Right cardiac atrium (tissue), 5 donors: ENCODE data around the gene SNED1. TPM values are rescaled to one million over a fixed set of nuclear protein-coding genes. Genes with fewer than 3 reads are reported as not detected.

Experiments
- ATAC-seq, 2 donors: fragments of 200-7000 bp; cut with Tn5 transposase; one replicate each; pipeline versions ENCODE4 v1.8.0 to v1.9.1; 2020; ENCODE audit warnings: moderate library complexity in 2 of 2, mild to moderate bottlenecking in 1 of 2
- DNase-seq, 3 donors: peaks; one replicate each; pipeline ENCODE4 v3.0.0-alpha.2; 2020
- H3K27ac ChIP-seq: one replicate; pipeline ENCODE4 v1.5.1; 2013; ENCODE audit warnings: mild to moderate bottlenecking, low read length, control low read depth, moderate library complexity
- H3K27me3 ChIP-seq: one replicate; pipeline ENCODE4 v1.6.1; 2013; ENCODE audit not compliant: control insufficient read depth, insufficient read depth
- H3K4me1 ChIP-seq: one replicate; pipeline ENCODE4 v1.6.1; 2013; ENCODE audit warnings: low read length; ENCODE audit not compliant: control insufficient read depth, insufficient read depth
- H3K4me3 ChIP-seq: one replicate; pipeline ENCODE4 v1.5.1; 2013; ENCODE audit warnings: low read length, control low read depth
- H3K9me3 ChIP-seq: one replicate; pipeline ENCODE4 v1.6.1; 2013; ENCODE audit warnings: low read length; ENCODE audit not compliant: control insufficient read depth
- WGBS: extraction: QIAGEN DNeasy Blood & Tissue Kit; methylation state at CpG from one replicate; pipeline ENCODE4 v1.1.7; 2013; 5-methylcytosine and 5-hydroxymethylcytosine counted together
- intact Hi-C, 4 donors: fragments of 100-400 bp; cut with DNase I; formaldehyde crosslinking; loops; one replicate each; pipeline versions ENCODE4 v1.11.0 to v1.14.0; 2022 to 2023
- polyA plus RNA-seq: library from polyadenylated mRNA; stranded (reverse); fragments of 200-250 nt; gene quantifications from one replicate; pipeline ENCODE4 v1.2.3, GENCODE V29; 2013
- total RNA-seq, 4 donors: library from RNA; stranded (reverse); fragmentation: NEBNext Ultra II Directional; extraction: Animal tissue kit (Norgen Biotek cat#: 25700); gene quantifications; one replicate each; pipeline ENCODE4 v1.2.1, GENCODE V29; 2021
- donor health status: healthy with polysubstance abuse.
- donor health status: DM: no; HTN: yes; CAD: no.
- donor health status: DM: no; HTN: no; CAD: no.
- donor health status: DM: no; HTN: yes; CAD: no; lungs with severe emphysema.
- donor health status: DM: yes; HTN: yes; CAD: no.

SNED1 gene
- total and polyA plus RNA-seq, 5 donors = 6.7 to 19.2 (median 15.8) TPM

DNA sequence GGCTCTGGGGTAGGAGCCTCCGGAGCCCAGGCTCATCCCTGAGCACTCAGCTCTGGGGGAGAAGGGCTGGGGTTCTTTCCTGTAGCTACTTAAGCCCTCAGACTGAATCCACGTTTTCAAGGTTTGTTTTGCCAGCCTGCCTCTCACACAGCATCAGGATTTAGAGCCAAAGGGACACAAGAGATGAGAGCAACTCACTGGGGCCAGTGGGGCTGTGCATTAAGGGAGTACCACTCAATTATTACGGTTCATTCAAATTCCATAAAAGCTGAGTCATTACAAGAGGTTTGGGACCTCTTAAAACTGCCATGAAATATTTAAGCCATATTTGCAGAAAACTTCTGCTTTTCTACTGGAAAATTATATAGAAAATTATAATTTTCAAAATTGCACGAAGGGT lies 17.1 kb upstream of the SNED1 start:
- no peaks in the 10 kb centered on the region for H3K27me3 ChIP-seq
- intact Hi-C loops = loop anchor here in 1 of 4 donors (10.0 kb wide), 1 partner anchor 126 kb away; no protein-coding TSS in a partner anchor
- no peaks in the 10 kb centered on the region for H3K4me1 ChIP-seq
- no peak for DNase-seq
- ATAC-seq = no peak
- H3K4me3 ChIP-seq = no peak overlapping the region
- no peaks in the 10 kb centered on the region for H3K9me3 ChIP-seq
- 44% methylated on average over 4 of the region's 4 CpGs for WGBS
- no peak overlapping the region for H3K27ac ChIP-seq

DNA sequence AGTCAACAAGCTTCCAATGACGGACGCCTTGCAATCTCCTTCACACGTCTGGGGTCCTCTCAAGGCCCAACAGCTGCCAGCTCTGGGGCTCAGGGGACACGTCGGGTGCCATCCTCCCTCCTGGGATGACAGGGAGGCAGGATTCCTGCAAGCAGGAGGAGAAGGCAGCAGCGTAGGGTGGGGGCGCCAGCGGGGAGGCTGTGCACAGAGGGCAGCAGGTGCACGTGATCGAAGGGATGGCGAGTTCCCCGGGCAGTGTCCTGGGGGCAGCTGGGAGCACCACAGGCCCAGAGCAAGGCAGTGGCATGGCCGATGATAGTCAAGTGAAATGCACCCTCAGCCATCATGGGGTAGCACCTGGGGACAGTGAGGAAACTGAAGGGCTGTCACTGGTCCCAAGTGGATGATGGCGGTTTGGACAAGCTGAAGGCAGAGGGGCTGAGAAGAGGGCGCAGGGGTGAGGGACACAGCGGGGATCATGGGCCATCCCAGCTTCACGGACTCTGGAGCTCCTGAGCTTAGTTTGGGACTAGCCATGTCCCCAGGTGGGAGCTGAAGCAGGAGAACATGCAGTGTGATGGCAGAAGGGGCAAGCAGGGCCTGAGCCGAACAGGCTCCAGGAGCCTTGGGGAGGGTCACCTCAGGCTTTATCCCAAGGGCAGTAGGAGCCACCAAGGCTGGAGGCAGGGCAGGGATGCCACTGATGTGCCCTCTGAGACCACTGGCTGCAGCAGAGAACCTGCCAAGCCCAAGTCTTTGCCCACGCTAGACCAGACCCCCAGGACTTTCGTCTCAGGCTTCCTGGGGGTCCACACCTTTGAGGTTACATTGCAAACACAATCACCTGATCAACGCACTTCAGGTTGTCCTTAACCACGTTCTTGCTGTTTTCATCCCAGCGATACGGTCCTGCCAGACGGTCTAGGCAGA lies 16.3 kb upstream of the SNED1 start:
- ATAC-seq (no peak), DNase-seq (peak; percentile 11 to 49 (median 29))
- Histone ChIP-seq H3K9me3 (no peaks in the 10 kb centered on the region), H3K4me3 (no peak overlapping the region), H3K27me3 (no peaks in the 10 kb centered on the region), H3K4me1 (no peaks in the 10 kb centered on the region), H3K27ac (no peak overlapping the region)
- intact Hi-C loops = loop anchor here in 1 of 4 donors (10.0 kb wide), 1 partner anchor 127 kb away; no protein-coding TSS in a partner anchor
- WGBS = 78% methylated on average over 25 of the region's 25 CpGs

DNA sequence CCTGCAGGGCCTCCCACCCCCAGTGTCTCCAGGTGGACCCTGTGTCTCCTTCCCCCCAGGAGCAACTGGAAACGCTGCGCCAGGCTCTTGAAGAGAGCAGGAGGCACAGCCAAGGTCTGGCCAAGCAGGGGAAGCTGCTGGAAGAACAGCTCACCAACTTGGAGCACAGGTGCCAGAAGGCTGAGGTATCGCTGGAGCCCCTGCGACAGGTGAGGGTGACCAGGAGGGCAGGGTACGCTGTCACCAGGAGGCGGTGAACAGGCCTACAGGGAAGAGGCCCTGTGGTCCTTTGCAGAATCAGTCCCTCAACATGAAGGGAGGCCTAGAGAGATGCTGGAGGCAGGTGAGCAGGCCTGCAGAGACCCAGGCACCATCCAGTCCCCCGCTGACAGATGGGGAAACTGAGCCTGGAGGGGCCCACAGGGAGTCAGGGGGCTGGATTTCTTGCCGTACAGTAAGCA lies 15.6 kb upstream of the SNED1 start:
- Histone ChIP-seq H3K4me3 (no peak overlapping the region), H3K4me1 (peaks cover 4% of the 10 kb centered on the region), H3K27me3 (no peaks in the 10 kb centered on the region), H3K27ac (no peak overlapping the region), H3K9me3 (no peaks in the 10 kb centered on the region)
- intact Hi-C loops = loop anchor here in 1 of 4 donors (10.0 kb wide), 1 partner anchor 128 kb away; no protein-coding TSS in a partner anchor
- DNase-seq = peak; percentile 9 to 40 (median 38)
- ATAC-seq = peak in 1 of 2 donors; percentile 4
- 86% methylated on average over 8 of the region's 8 CpGs for WGBS

DNA sequence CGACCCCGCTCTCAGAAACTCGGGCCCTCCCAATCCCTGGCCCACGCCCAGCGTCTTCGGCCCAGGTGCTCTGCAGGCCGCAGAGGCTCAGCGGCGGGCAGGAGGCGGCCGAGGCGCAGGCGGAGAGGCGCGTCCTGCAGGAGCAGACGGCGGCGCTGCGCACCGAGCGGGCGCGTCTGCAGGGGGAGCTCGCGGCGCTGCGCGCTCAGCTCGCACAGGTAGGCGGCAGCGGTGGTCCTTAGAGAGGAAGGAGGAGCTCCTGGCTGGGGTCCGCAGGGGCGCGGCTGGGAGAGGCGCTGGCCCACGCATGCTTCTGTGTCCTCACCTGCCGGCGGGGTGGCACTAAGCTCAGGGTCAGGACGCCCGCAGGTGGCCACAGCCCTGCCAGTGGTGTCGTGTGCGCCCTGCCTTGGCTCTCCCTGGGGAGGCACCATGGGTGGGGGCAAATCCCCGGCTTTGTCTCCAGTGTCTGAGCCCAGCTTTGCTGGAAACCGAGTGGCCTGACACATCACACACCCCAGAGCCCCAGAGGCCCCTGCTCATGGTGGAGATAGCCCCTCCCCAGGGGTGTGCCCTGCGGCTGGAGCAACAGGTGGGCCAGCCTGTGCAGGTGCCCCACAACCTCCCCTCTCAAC lies 14.9 kb upstream of the SNED1 start:
- intact Hi-C loops = loop anchor here in 1 of 4 donors (10.0 kb wide), 1 partner anchor 129 kb away; no protein-coding TSS in a partner anchor
- H3K27me3 ChIP-seq = no peaks in the 10 kb centered on the region
- H3K9me3 ChIP-seq = no peaks in the 10 kb centered on the region
- WGBS = 6% methylated on average over 45 of the region's 45 CpGs
- H3K4me3 ChIP-seq = no peak overlapping the region
- peak; percentile 54 to 63 for ATAC-seq
- H3K27ac ChIP-seq = no peak overlapping the region
- peaks cover 4% of the 10 kb centered on the region for H3K4me1 ChIP-seq
- peak; percentile 21 to 67 (median 63) for DNase-seq

DNA sequence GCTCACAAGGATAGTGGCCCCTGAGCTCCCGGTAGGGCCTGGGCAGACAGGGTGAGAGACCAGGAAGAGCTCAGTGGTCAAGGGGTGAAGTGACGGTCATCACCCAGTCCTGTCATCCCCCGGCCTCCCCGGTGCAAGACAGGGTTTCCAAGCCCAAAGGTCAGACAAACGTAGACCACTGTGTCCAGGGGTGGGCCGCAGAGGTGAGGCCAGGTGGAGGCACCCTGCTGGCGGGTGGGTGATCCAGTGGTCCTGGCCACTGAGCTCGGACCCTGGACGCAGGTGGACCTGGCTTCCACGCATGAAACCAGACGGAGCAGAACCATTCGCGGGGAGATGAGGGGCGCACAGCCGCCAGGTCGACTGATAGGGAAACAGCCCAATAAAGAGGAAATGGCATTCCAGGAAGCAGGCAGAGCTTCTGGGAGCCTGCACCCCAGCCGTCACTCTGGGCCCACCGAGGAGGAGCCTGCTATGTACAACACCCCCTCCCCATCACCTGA lies 14.4 kb upstream of the SNED1 start:
- 48% methylated on average over 18 of the region's 18 CpGs for WGBS
- DNase-seq (peak; percentile 16 to 59 (median 42)), ATAC-seq (peak in 1 of 2 donors; percentile 3)
- Histone ChIP-seq H3K9me3 (no peaks in the 10 kb centered on the region), H3K4me1 (peaks cover 4% of the 10 kb centered on the region), H3K27me3 (no peaks in the 10 kb centered on the region), H3K27ac (no peak overlapping the region), H3K4me3 (no peak overlapping the region)
- intact Hi-C loops = loop anchor here in 1 of 4 donors (10.0 kb wide), 1 partner anchor 129 kb away; no protein-coding TSS in a partner anchor

DNA sequence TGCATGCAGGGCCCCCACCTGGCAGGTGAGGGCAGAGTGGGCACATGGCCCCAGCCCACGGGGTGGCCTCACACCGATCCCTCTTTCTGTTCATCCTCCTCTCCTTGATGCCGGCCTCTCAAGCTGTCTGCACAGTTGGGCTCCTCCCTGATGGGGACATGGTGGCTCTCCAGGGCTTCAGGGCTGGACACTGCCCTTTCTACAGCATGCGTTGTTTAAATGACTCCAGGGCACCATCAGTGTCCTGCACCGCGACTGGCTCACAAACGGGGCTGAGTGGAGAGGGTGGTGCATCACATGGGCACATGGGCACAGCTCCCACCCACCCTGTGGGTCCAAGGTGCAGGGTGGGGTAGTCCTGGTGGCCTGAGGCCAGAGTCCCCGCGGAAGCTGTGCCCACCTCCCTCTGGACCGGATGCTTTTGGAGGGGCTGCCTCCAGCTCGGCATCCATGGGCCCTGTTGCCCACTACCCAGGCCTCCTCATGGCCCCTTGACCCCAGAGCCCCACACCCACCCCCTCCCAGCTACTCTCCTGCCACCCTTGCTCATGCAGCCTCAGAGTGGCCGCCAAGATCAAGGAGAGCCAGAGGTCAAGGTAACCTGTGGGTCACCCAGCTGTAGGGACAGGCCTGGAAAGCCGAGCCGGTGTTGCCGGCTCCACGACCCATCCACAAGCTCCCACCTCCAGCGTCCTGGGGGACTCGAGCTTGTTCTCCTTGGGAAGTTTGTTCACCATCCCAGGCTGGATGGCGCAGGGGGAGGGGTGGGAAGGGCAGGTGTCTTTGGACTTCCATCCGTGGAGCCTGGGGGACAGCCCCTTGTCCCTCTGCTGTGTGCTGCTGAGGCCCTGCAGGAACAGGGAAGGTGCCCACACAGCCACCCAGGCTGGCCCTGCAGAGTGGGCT lies 12.3 kb upstream of the SNED1 start:
- H3K4me3 ChIP-seq = no peak overlapping the region
- no peaks in the 10 kb centered on the region for H3K9me3 ChIP-seq
- ATAC-seq = no peak
- peak; percentile 16 to 53 (median 53) for DNase-seq
- intact Hi-C loops = loop anchor here in 1 of 4 donors (10.0 kb wide), 1 partner anchor 131 kb away; no protein-coding TSS in a partner anchor
- 73% methylated on average over 20 of the region's 20 CpGs for WGBS
- no peak overlapping the region for H3K27ac ChIP-seq
- peaks cover 4% of the 10 kb centered on the region for H3K4me1 ChIP-seq
- H3K27me3 ChIP-seq = no peaks in the 10 kb centered on the region

DNA sequence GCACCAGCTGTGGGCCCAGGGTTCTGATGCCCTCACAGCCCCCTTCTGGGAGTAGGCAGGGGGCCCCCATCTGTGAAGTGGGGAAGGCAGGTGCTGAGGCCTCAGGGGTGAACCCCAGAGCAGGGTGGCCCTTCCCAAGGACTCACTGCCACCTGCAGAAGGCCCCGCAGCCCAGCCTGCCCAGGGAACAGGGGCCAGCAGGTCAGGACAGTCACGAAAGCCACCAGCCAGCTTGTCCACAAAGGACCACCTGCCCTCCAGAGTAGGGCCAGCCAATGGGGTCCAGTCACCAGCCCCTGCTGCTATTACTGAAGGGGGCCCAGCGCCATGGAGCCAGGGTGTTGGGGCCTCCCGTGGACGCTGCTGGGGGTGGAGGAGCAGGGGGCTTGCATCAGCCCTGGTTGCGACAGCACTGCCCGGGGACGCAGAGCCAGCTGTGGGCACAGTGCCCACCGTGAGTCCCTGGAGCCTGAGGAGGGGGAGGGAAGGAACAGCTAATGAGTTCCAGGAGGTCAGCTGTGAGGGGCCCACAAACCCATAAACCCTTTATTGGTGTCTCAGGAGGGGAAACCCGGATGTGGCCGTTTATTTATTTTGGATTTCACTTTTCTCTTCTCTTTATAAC lies 11.5 kb upstream of the SNED1 start:
- intact Hi-C loops = loop anchor here in 1 of 4 donors (10.0 kb wide), 1 partner anchor 132 kb away; no protein-coding TSS in a partner anchor
- 39% methylated on average over 11 of the region's 11 CpGs for WGBS
- ATAC-seq = peak; percentile 26 to 31

DNA sequence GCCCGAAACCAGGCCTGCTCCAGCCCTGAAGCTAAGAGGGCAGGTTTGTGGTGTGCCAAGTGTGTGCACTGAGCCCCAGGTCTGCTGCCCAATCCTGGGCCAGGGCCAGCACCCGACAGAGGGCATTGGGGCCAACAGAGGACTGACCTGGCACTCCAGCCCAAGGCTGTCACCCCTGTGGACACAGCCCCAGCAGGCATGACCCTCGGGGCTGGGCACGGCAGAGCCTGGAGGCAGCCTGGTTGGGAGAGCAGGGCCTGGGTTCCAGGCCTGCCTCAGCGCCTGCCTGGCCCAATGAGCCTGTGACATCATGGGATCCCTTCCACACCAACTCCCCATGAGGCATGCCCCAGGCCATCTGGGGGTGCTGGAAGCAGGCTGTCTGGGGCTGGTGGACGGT lies 10.8 kb upstream of the SNED1 start:
- DNase-seq (peak; percentile 18 to 60 (median 57)), ATAC-seq (no peak)
- H3K27me3 ChIP-seq = no peaks in the 10 kb centered on the region
- H3K4me1 ChIP-seq = peaks cover 4% of the 10 kb centered on the region
- intact Hi-C loops = loop anchor here in 1 of 4 donors (10.0 kb wide), 1 partner anchor 133 kb away; no protein-coding TSS in a partner anchor
- no peak overlapping the region for H3K4me3 ChIP-seq
- 80% methylated on average over 6 of the region's 6 CpGs for WGBS
- H3K27ac ChIP-seq = no peak overlapping the region
- no peaks in the 10 kb centered on the region for H3K9me3 ChIP-seq

More for the DNA sequence above, 11.5 kb upstream of the SNED1 start:
- Histone ChIP-seq H3K9me3 (no peaks in the 10 kb centered on the region), H3K4me3 (no peak overlapping the region), H3K4me1 (peaks cover 4% of the 10 kb centered on the region), H3K27me3 (no peaks in the 10 kb centered on the region), H3K27ac (no peak overlapping the region)
- peak; percentile 79 to 89 (median 88) for DNase-seq

DNA sequence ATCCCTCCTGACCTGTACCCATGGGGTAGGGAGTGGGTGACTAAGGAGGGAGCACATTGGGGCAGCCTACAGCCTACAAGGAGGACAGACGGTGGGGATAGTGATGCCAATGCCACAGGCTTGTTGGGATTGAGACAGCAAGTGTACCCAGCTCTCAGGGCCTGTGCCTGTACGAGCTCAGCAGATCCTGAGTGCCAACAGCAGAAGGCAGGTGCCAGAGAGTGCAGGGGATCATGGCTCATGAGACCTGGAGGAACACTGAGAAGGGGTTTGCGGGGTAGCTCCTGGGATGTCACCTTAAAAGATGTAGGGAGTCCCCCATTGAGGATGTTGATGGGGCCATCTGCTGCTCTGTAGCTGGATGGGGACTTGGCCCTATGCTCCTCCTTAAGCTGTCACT lies 10.3 kb upstream of the SNED1 start:
- Histone ChIP-seq H3K4me3 (no peak overlapping the region), H3K27ac (no peak overlapping the region), H3K9me3 (no peaks in the 10 kb centered on the region), H3K4me1 (peaks cover 4% of the 10 kb centered on the region), H3K27me3 (no peaks in the 10 kb centered on the region)
- WGBS = 91% methylated on average over 3 of the region's 3 CpGs
- peak in 2 of 3 donors; percentile 8 to 43 for DNase-seq
- ATAC-seq = no peak
- intact Hi-C loops = loop anchor here in 1 of 4 donors (10.0 kb wide), 1 partner anchor 133 kb away; no protein-coding TSS in a partner anchor
